22Rv1 (cell line): ENCODE measurements around the gene SLF2.

ENCODE experiments used
- ZFX ChIP-seq: fragments of 450-650 bp; IDR thresholded peaks from 2 replicates; pipeline ENCODE4 v1.6.1; 2017; ENCODE audit warnings: antibody characterized with exemption, borderline replicate concordance
- TF ChIP-seq, protein P1 (sequence below): fragments of 450-650 bp; IDR thresholded peaks from 2 replicates; pipeline ENCODE4 v1.5.1; 2017; ENCODE audit warnings: mild to moderate bottlenecking

- TF ChIP-seq, protein P1, sequence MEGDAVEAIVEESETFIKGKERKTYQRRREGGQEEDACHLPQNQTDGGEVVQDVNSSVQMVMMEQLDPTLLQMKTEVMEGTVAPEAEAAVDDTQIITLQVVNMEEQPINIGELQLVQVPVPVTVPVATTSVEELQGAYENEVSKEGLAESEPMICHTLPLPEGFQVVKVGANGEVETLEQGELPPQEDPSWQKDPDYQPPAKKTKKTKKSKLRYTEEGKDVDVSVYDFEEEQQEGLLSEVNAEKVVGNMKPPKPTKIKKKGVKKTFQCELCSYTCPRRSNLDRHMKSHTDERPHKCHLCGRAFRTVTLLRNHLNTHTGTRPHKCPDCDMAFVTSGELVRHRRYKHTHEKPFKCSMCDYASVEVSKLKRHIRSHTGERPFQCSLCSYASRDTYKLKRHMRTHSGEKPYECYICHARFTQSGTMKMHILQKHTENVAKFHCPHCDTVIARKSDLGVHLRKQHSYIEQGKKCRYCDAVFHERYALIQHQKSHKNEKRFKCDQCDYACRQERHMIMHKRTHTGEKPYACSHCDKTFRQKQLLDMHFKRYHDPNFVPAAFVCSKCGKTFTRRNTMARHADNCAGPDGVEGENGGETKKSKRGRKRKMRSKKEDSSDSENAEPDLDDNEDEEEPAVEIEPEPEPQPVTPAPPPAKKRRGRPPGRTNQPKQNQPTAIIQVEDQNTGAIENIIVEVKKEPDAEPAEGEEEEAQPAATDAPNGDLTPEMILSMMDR, result no peak
- no peak for TF ChIP-seq ZFX
Measured at GRCh38 chr10:100866575-100867098, 46.1 kb upstream of the SLF2 start.
